HepG2 (cell line): ENCODE data around the gene SIK3. TPM values are rescaled to one million over a fixed set of nuclear protein-coding genes. Genes with fewer than 3 reads are reported as not detected.

Experiments used
- ATAC-seq: fragments of 200-7000 bp; cut with Tn5 transposase; 3 replicates; pipeline ENCODE4 v1.9.1; 2020; ENCODE audit warnings: mild to moderate bottlenecking, moderate library complexity
- BruUV-seq: library from RNA; stranded (reverse); fragments of 400-500 nt; replicated peaks from 2 replicates; lab custom pipeline; 2021; lab: Mats Ljungman, UMichigan
- CTCF ChIA-PET: fragments of 300-600 bp; formaldehyde crosslinking; extraction: SDS; loops from one replicate; lab custom pipeline; 2021; ENCODE audit warnings: low total read pairs, inconsistent platforms, low intra/inter-chr PET ratio; lab: Yijun Ruan, JAX
- POLR2A ChIA-PET: fragments of 350-600 bp; sonication (Branson Sonifier 250); formaldehyde crosslinking; loops from one replicate; lab custom pipeline; 2020; ENCODE audit warnings: antibody characterized with exemption, inconsistent platforms; lab: Yijun Ruan, JAX
- DNase-seq: peaks from one replicate; pipeline ENCODE4 v3.0.0-alpha.2; 2015; ENCODE audit warnings: low spot score
- FAIRE-seq: peaks from 3 replicates; lab custom pipeline; 2011; peaks lifted over from hg19 to GRCh38; lab: Jason Lieb, UNC
- H2AFZ ChIP-seq: one replicate; pipeline ENCODE4 v1.6.1; 2011; ENCODE audit warnings: low read length, inconsistent platforms
- H3K27ac ChIP-seq: fragments of 300-600 bp; 3 replicates; pipeline ENCODE4 v1.8.0; 2011; ENCODE audit warnings: mixed run types, mild to moderate bottlenecking, mixed read lengths, low read length, inconsistent platforms; ENCODE audit not compliant: insufficient read depth; ENCODE audit errors: extremely low read length
- H3K27me3 ChIP-seq, 2 experiments: fragments of 200-600 bp in 1 of 2; 2 replicates in 1 of 2; 3 replicates in 1 of 2; pipeline versions ENCODE4 v1.6.0 to v1.8.0; 2011; ENCODE audit warnings: low read length in 2 of 2, mild to moderate bottlenecking in 2 of 2, moderate library complexity in 2 of 2, inconsistent platforms in 1 of 2; ENCODE audit not compliant: insufficient read depth in 2 of 2, control insufficient read depth in 1 of 2
- H3K36me3 ChIP-seq, 2 experiments: fragments of 200-600 bp in 1 of 2; replicated peaks in 1 of 2; 2 replicates in 1 of 2; 3 replicates in 1 of 2; pipeline versions ENCODE4 v1.5.1 to v1.8.0; 2011; ENCODE audit warnings: low read length in 2 of 2, inconsistent platforms in 1 of 2; ENCODE audit not compliant: insufficient read depth in 2 of 2, control insufficient read depth in 1 of 2
- H3K4me1 ChIP-seq: 2 replicates; pipeline ENCODE4 v1.5.1; 2012; ENCODE audit warnings: low read length, inconsistent platforms; ENCODE audit not compliant: insufficient read depth
- H3K4me2 ChIP-seq: 2 replicates; pipeline ENCODE4 v1.6.0; 2011; ENCODE audit warnings: low read depth, low read length, inconsistent platforms
- H3K4me3 ChIP-seq, 3 experiments: fragments of 200-600 bp in 1 of 3; sonication (generic), shearing (Covaris generic) in 1 of 3; replicated peaks in 1 of 3; 2 replicates each; pipeline ENCODE4 v1.5.1; 2011 to 2016; ENCODE audit warnings: low read length in 3 of 3, inconsistent platforms in 2 of 3, low read depth in 2 of 3, mild to moderate bottlenecking in 2 of 3, control low read depth in 1 of 3, mixed read lengths in 1 of 3; ENCODE audit not compliant: insufficient read depth in 1 of 3
- H3K79me2 ChIP-seq: one replicate; pipeline ENCODE4 v1.6.1; 2011; ENCODE audit warnings: low read length, inconsistent platforms; ENCODE audit not compliant: insufficient read depth
- H3K9ac ChIP-seq: 2 replicates; pipeline ENCODE4 v1.6.0; 2011; ENCODE audit warnings: mild to moderate bottlenecking, low read depth, low read length, inconsistent platforms; ENCODE audit not compliant: insufficient read depth
- H3K9me3 ChIP-seq: 2 replicates; pipeline ENCODE4 v1.5.1; 2012; ENCODE audit warnings: mild to moderate bottlenecking, low read length
- H4K20me1 ChIP-seq: 2 replicates; pipeline ENCODE4 v1.6.0; 2011; ENCODE audit warnings: inconsistent platforms, mild to moderate bottlenecking, low read length, moderate library complexity; ENCODE audit not compliant: insufficient read depth
- CERS6 ChIP-seq: sonication (generic); formaldehyde crosslinking; IDR thresholded peaks from 2 replicates; pipeline ENCODE4 v1.5.0; 2020; ENCODE audit warnings: missing genetic modification reagents
- DZIP1 ChIP-seq: sonication (generic); formaldehyde crosslinking; IDR thresholded peaks from 2 replicates; pipeline ENCODE4 v1.5.0; 2020; ENCODE audit warnings: mild to moderate bottlenecking, missing genetic modification reagents
- HHEX ChIP-seq: IDR thresholded peaks from 2 replicates; pipeline ENCODE4 v1.6.1; 2016; ENCODE audit warnings: control low read depth
- KDM6A ChIP-seq: IDR thresholded peaks from 2 replicates; pipeline ENCODE4 v1.6.1; 2016; ENCODE audit warnings: low read depth
- NCOA5 ChIP-seq: sonication (generic); formaldehyde crosslinking; IDR thresholded peaks from 2 replicates; pipeline ENCODE4 v1.4.0; 2020; ENCODE audit warnings: missing genetic modification reagents
- NKX3-1 ChIP-seq: sonication (generic); formaldehyde crosslinking; IDR thresholded peaks from 2 replicates; pipeline ENCODE4 v1.5.0; 2020; ENCODE audit warnings: missing genetic modification reagents
- PAF1 ChIP-seq: IDR thresholded peaks from 2 replicates; pipeline ENCODE4 v1.6.1; 2016; ENCODE audit warnings: missing genetic modification reagents, missing compliant biosample characterization
- PCBP2 ChIP-seq: fragments of 200-400 bp; formaldehyde crosslinking; optimal IDR thresholded peaks from 2 replicates; pipeline ENCODE3; 2018; ENCODE audit warnings: low read length, low read depth; ENCODE audit not compliant: poor library complexity, severe bottlenecking
- RBFOX2 ChIP-seq: fragments of 200-400 bp; formaldehyde crosslinking; IDR thresholded peaks from 2 replicates; pipeline ENCODE4 v1.6.1; 2017; ENCODE audit warnings: low read depth, mild to moderate bottlenecking, low read length
- REPIN1 ChIP-seq: sonication (generic); formaldehyde crosslinking; IDR thresholded peaks from 2 replicates; pipeline ENCODE4 v1.8.0; 2022; ENCODE audit warnings: missing genetic modification reagents, low read depth, mild to moderate bottlenecking, borderline replicate concordance
- REXO4 ChIP-seq: sonication (generic); formaldehyde crosslinking; IDR thresholded peaks from 2 replicates; pipeline ENCODE4 v1.8.0; 2022; ENCODE audit warnings: missing genetic modification reagents, mild to moderate bottlenecking, borderline replicate concordance
- ZBTB44 ChIP-seq: sonication (generic); formaldehyde crosslinking; IDR thresholded peaks from 2 replicates; pipeline ENCODE4 v1.4.0; 2020; ENCODE audit warnings: missing genetic modification reagents
- ZNF256 ChIP-seq: sonication (generic); formaldehyde crosslinking; conservative IDR thresholded peaks from 2 replicates; pipeline ENCODE4 v1.4.0; 2020; ENCODE audit warnings: missing genetic modification reagents
- ZNF333 ChIP-seq: sonication (generic); formaldehyde crosslinking; IDR thresholded peaks from 2 replicates; pipeline ENCODE4 v1.4.0; 2020; ENCODE audit warnings: mild to moderate bottlenecking, missing genetic modification reagents, borderline replicate concordance
- ZNF451 ChIP-seq: sonication (generic); formaldehyde crosslinking; IDR thresholded peaks from 2 replicates; pipeline ENCODE4 v1.5.0; 2020; ENCODE audit warnings: mild to moderate bottlenecking, missing genetic modification reagents
- ZNF564 ChIP-seq: sonication (generic); formaldehyde crosslinking; IDR thresholded peaks from 2 replicates; pipeline ENCODE4 v1.8.1; 2023; ENCODE audit warnings: mild to moderate bottlenecking, missing genetic modification reagents
- ZNF703 ChIP-seq: sonication (generic); formaldehyde crosslinking; IDR thresholded peaks from 2 replicates; pipeline ENCODE4 v1.5.1; 2020; ENCODE audit warnings: missing genetic modification reagents, mild to moderate bottlenecking, moderate library complexity, borderline replicate concordance
- ZNF740 ChIP-seq: sonication (generic); formaldehyde crosslinking; IDR thresholded peaks from 2 replicates; pipeline ENCODE4 v1.4.0; 2020; ENCODE audit warnings: missing genetic modification reagents
- ZNF768 ChIP-seq: sonication (generic); formaldehyde crosslinking; IDR thresholded peaks from 2 replicates; pipeline ENCODE4 v1.4.0; 2020; ENCODE audit warnings: missing genetic modification reagents
- WGBS: methylation state at CpG from one replicate; pipeline ENCODE4 v1.1.6; 2017; ENCODE audit warnings: low lambda C conversion rate; 5-methylcytosine and 5-hydroxymethylcytosine counted together
- in situ Hi-C: cut with HindIII; loops from 2 replicates; pipeline ENCODE4 v1.10.0; 2017; ENCODE audit warnings: low pct_unique_long_range_greater_than_20kb; ENCODE audit not compliant: extremely low pct_ligation_motif_present
- intact Hi-C: fragments of 100-400 bp; cut with micrococcal nuclease; formaldehyde crosslinking; loops from one replicate; pipeline ENCODE4 v1.10.0; 2022; ENCODE audit not compliant: unreplicated experiment
- polyA plus RNA-seq, 8 experiments: library from polyadenylated mRNA; depleted of rRNA in 3 of 8; stranded (reverse) in 7 of 8; unstranded in 1 of 8; fragments of >200 nt; fragmentation: Illumina TruSeq in 4 of 8; extraction: Trizol in 4 of 8; gene quantifications; 2 replicates each; pipeline versions ENCODE4 v1.2.1 to v1.2.3, GENCODE V29; 2011 to 2016; ENCODE audit warnings: low read depth in 4 of 8, missing spikeins in 1 of 8, mixed read lengths in 1 of 8; ENCODE audit not compliant: insufficient read depth in 1 of 8
- total RNA-seq, 5 experiments: library from RNA; depleted of rRNA; stranded (reverse); fragments of >200 nt; fragmentation: Illumina TruSeq; extraction: Trizol; gene quantifications; 2 replicates each; pipeline ENCODE4 v1.2.3, GENCODE V29; 2016; ENCODE audit warnings: low read depth in 1 of 5

SIK3 gene
- total and polyA plus RNA-seq, 2 of the 13 experiments (the other 11 are each of a cell fraction or from before 2014, with no cell fraction given) = 5.7 to 9.8 TPM

GRCh38 chr11:116835042-116835772 is 263.0 kb downstream of the SIK3 start:
- ChIA-PET POLR2A (interaction anchor here (0.6 to 18.4 kb wide), 22 partner anchors 8 to 310 kb away, joined by 3 to 1365 read pairs (median 16); partner anchors contain the start of genes APOA4, APOA5, APOC3 and BUD13), CTCF (interaction anchor here (2.2 kb wide), 1 partner anchor 44 kb away, joined by 23 read pairs; the partner anchor contains the start of gene APOA5)
- no peaks in the 10 kb centered on the region for H3K27me3 ChIP-seq
- no peaks in the 10 kb centered on the region; a peak in 2 of 5 replicates for H3K36me3 ChIP-seq
- peak overlapping the region; percentile 96 for H3K9ac ChIP-seq
- H3K4me3 ChIP-seq = peak overlapping the region; percentile 75 to 95 (median 92)
- peaks cover 47% of the 10 kb centered on the region for H3K79me2 ChIP-seq
- H3K4me2 ChIP-seq = peak overlapping the region; percentile 92
- DNase-seq = no peak
- no TSS peak for BruUV-seq
- H2AFZ ChIP-seq = no peak overlapping the region
- no peak for FAIRE-seq
- no peak for ATAC-seq
- H3K4me1 ChIP-seq = peaks cover 87% of the 10 kb centered on the region
- 47% methylated on average over 6 of the region's 28 CpGs for WGBS
- H4K20me1 ChIP-seq = peaks cover 9% of the 10 kb centered on the region; the same call in 1 of the 2 replicates
- no peaks in the 10 kb centered on the region for H3K9me3 ChIP-seq
- peak overlapping the region; percentile 99 for H3K27ac ChIP-seq
- in situ Hi-C loops (loop anchor here (5.0 kb wide), 1 partner anchor 43 kb away; the partner anchor contains the start of gene APOA5), intact Hi-C loops (no loop called here)
- no peak for TF ChIP-seq CERS6
- TF ChIP-seq HHEX (CRISPR knock-in tag) = no peak
- TF ChIP-seq RBFOX2 = peak; percentile 70
- 0 out of 2 replicates have a peak, but pooled peaks have one; percentile 2 for TF ChIP-seq DZIP1
- TF ChIP-seq ZNF256 (CRISPR knock-in tag) = no peak
- no peak for TF ChIP-seq KDM6A (CRISPR knock-in tag)
- peak; percentile 22; the same call in 1 of the 2 replicates for TF ChIP-seq ZNF703 (CRISPR knock-in tag)
- peak; percentile 1; the same call in 1 of the 2 replicates for TF ChIP-seq ZNF564
- TF ChIP-seq ZNF740 = no peak
- no peak for TF ChIP-seq ZBTB44 (CRISPR knock-in tag)
- TF ChIP-seq REPIN1 (CRISPR knock-in tag) = 0 out of 2 replicates have a peak, but pooled peaks have one; percentile 20
- no peak for TF ChIP-seq REXO4
- TF ChIP-seq PCBP2 = no peak
- TF ChIP-seq NCOA5 (CRISPR knock-in tag) = peak; percentile 90; the same call in 1 of the 2 replicates
- no peak for TF ChIP-seq NKX3-1
- TF ChIP-seq ZNF768 (CRISPR knock-in tag) = no peak
- 0 out of 2 replicates have a peak, but pooled peaks have one; percentile 30 for TF ChIP-seq ZNF333 (CRISPR knock-in tag)
- TF ChIP-seq PAF1 (CRISPR knock-in tag) = peak; percentile 86
- TF ChIP-seq ZNF451 = no peak; the same call in 1 of the 2 replicates
